RCC 7860 (cell line): ENCODE measurements around the gene ARHGAP6.
"Not testable (repeated sequence)": the region's sequence is repeated elsewhere in the genome, so short reads cannot be mapped to it uniquely, and the experiment has no call there.

Experiments
- DNase-seq: peaks from one replicate; pipeline ENCODE4 v3.0.0-alpha.2; 2015; ENCODE audit warnings: low spot score
- FAIRE-seq: peaks from 2 replicates; lab custom pipeline; 2012; peaks lifted over from hg19 to GRCh38; lab: Jason Lieb, UNC

The ARHGAP6 gene

GRCh38 chrX:11363825-11364224 is 301.9 kb downstream of the ARHGAP6 start:
- FAIRE-seq, DNase-seq: not testable (repeated sequence)

GRCh38 chrX:11363069-11363594 is 302.6 kb downstream of the ARHGAP6 start:
- no peak for DNase-seq
- no peak for FAIRE-seq

DNA sequence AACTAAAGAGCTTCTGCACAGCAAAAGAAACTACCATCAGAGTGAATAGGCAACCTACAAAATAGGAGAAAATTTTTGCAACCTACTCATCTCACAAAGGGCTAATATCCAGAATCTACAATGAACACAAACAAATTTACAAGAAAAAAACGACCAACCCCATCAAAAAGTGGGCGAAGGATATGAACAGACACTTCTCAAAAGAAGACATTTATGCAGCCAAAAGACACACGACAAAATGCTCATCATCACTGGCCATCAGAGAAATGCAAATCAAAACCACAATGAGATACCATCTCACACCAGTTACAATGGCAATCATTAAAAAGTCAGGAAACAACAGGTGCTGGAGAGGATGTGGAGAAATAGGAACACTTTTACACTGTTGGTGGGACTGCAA is 304.1 kb downstream of the ARHGAP6 start:
- DNase-seq, FAIRE-seq: not testable (repeated sequence)

DNA sequence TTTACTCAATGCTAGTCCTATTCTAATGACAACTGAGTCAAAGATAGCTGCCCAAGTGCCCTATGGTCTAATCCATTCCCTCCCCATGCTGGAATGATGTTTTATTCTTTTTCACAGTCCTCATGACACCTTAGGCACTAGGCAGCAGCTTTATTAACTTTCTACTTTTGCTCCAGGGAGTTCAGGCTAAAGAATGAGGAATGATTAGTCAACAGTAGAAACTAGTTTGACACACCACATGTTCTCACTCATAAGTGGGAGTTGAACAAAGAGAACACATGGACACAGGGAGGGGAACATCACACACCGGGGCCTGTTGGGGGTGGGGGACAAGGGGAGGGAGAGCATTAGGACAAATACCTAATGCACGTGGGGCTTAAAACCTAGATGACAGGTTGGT is 309.8 kb downstream of the ARHGAP6 start:
- FAIRE-seq, DNase-seq: not testable (repeated sequence)

GRCh38 chrX:11355259-11355909 is 310.3 kb downstream of the ARHGAP6 start:
- DNase-seq = no peak
- FAIRE-seq = no peak

GRCh38 chrX:11352296-11352741 is 313.4 kb downstream of the ARHGAP6 start:
- FAIRE-seq = no peak
- no peak for DNase-seq

DNA sequence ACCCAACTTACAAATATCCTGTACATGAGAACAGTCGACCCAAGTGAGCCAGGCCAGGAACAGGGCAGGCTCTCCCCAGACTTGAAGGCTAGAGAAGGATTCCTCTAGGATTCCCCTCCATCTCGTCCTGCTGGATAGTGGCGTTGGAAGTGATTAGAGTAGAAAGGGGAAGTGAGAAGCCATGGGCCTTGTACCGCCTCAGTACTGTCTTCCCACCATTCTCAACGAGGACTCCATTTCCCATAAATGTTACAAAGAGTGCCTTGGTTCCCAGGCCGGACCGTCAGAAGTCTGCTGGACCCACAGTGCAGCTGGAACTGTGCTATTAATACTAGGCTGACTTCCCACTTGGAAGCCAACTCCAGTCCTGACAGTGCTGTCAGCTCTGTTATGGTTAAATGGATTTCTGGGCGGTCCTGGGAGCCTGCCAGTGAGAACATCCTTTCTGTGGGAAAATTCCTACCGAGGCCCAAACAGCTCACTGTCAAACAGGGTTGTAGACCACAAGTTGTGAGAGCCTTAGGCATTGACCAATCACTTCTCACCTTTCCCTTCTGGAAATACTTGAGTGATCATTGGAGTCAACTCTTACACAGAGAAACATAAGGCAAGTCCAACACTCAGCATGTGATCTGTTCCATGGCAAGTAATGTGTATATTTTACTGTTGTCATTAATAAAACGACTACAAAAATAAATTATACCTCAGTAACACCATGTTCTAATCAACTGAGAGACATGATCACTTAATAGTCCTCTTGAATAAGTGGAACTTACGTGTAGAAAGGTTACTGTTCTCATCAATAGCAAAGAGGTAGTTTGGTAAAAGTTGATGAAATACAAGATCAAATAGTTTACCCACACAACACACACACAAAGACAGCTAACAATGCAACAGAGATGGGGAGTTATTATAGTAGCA is 314.1 kb downstream of the ARHGAP6 start:
- DNase-seq (peak; percentile 20), FAIRE-seq (peak; percentile 75)

DNA sequence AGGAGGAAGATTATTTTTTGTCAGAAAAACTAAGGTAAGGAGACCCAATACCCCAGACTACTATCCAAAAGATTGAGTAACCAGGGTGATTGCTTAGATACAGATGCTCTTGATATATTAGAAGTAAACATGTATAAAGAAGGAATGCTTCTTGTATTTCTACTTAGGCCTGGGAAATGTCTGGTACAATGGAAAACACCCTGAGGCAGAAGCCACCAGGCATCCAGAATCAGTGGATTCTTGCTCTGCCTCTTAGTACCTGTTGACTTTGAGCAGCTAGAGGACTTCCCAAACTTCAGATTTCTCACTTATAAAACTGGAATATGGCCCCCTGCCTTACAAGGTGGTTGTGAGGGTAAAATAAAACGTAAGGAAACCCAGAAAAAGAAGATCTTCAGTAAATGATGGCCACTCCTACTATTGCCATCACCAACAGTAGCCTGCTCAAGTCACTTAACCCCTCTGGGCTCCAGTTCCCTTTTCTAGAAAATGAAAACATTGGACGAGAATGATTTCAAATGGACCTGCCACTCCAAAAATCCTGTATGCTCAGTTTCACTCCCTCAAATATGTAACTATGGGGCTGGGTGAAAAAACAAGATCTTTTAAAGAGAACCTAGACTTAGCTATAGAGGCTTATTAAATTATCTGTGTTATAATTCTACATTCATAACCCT is 315.9 kb downstream of the ARHGAP6 start:
- no peak for DNase-seq
- no peak for FAIRE-seq

GRCh38 chrX:11349020-11349419 is 316.7 kb downstream of the ARHGAP6 start:
- FAIRE-seq = no peak
- DNase-seq = no peak

DNA sequence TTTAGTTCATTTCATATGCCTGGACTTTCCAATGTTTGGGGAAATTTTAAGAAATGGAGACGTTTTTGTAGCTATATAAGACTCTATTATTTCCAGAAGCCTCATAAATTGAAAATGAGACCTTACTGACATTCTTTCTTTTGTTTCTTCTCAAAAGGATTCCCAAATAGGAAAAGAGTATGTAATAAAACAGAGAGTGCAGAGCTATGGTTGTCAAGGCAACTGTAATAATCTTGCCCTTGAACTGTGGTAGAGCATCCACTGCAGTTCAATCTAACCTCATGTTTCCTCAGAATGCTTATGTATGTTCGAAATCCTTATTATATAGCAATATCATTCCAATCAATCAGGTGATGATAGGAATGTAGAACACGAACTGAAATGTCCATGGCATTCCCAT is 318.4 kb downstream of the ARHGAP6 start:
- DNase-seq = no peak
- no peak for FAIRE-seq

- DNase-seq = no peak
- FAIRE-seq = no peak
Measured at GRCh38 chrX:11346121-11346682, 319.5 kb downstream of the ARHGAP6 start.

DNA sequence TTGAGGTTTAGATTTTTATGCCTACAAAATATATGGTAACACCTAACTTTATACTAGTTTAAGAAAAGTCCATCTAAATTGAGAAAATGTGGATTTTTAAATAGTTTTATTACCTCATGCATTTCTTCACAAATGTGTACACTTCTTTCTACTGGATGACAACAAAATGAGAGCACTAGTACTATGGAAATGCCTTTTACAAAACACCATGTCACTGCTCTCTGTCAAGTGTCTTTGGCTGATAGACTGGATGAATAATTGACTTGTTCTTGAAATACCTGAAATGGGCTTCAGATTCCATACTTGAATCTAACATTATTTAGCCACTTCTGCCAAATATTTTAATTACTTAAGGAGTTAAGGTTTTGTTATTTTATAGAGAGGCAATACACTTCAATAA is 323.0 kb downstream of the ARHGAP6 start:
- DNase-seq (no peak), FAIRE-seq (no peak)

DNA sequence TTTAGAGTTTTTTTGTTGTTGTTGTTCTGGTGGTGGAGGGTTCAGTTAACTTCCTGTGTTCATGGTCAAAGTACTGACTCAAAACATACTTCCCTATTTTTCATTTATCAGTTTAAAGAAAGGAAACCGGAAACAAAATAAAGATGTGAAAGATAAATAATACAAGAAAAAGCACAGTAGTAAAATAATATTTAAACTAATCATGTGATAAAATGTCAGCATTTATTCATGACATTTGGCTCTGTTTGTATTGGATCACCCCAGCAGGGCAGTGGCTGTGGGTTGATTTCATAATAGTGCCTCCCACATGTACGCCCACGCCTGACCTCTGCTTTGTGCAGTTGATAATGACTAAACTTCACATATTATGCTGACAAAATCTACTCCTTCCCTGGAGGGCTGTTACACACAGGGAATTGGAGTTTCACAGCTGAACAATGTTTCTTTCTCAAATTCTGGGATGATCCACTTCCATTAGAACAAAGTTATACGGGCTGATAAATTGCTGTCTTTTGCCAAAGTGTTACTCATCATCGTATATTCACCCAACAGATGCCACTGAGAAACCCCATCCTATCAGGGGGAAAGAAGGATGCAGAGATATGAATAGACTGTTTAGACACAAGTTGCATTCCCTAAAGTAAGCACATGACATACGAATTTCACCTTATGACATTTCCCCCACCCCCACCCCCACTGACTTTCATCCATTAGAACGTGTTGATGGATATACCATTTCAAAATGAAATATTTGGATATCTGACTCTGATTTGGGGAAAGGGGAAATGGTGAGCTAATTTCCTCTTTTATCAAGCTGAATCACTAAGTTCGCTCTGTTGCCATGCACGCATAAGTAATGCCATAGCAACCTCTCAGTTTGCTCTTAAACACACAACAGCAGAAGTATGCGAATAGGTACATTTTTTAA is 324.2 kb downstream of the ARHGAP6 start:
- FAIRE-seq (peak; percentile 92), DNase-seq (peak; percentile 65)

DNA sequence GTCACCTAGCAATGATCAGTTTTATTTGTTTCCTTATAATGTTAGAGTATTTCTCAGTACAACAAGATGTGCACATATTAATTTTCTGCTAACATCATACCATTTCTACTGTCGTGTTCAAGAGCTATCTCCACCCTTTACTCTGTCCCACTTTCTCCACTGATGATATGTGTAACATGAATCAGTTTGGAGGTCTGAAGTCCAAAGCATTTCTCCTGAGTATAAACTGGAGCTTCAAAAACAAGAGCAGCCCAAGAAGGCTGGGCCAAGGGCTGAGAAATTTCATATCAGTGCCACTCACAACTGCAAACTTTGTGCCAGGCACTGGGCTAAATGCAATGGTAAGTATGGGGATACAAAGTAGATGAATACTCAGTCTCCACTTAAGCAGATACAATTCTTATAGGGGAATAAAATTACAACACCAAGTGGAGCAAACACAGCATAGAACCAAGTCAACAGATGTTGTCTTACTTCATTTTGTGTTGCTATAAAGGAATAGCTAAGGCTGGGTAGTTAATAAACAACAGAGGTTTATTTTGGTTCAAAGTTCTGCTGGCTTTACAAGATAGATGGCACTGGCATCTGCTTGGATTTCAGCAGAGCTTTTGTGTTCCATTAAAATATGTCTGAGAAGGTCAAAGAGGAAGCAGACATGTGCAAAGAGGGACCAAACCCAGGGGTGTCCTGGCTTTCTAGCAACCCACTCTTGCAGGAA is 328.3 kb downstream of the ARHGAP6 start:
- no peak for FAIRE-seq
- no peak for DNase-seq

DNA sequence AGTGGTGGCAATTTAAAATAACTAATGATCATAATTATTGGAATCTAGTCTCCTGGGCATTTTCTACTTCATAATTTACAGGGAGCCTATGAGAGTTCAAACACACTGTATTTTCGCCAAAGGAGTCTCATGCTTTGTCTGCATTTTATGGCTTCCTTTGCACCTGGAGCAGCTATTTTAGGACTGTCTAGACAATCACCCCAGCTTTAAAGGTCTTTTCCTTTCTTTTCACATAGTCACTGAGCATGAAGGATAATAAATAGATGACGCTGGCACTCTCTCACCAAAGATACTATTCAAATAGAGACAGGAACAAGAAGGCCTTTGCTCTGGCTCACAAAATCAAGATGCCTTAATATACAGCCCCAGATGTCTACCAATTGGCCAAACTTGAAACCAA is 329.5 kb downstream of the ARHGAP6 start:
- no peak for DNase-seq
- no peak for FAIRE-seq

- FAIRE-seq (no peak), DNase-seq (peak; percentile 13)
Measured at GRCh38 chrX:11334165-11334564, 331.6 kb downstream of the ARHGAP6 start.

DNA sequence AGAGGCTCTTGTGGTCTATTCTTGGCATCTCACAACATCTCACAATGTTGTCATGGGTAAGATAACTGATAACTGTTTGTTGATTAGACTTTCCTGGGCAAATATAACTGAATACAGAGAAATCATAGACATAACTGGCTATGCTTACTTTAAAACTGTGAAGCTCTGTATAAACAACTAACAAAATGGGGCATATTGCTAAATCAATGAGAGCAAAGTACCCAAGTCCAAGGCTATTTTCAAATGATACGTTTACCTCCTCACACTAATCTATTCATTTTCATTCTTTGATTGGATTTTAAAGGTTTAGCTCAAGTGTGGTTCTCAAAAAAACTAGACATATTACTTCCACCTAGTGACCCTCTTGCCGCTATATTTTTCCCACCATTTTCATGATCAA is 333.9 kb downstream of the ARHGAP6 start:
- FAIRE-seq (no peak), DNase-seq (no peak)

DNA sequence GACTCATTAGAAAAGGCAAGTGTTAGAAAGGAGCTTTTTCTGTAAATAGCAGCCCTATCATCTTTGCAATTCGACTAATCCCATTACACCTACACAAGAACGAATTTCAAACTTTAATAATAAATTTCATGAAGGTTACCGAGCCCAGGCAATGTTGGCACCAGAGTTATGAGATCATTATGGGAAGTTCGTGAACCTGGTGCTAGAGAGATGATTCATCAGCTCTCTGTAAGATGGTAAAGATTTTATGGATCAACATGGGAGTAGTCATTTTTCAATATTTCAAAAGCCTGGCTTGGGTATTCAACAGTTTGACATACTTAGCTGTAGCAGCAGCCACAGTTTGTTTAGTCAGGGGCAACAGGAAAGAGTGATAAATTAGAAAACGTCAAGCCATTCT is 336.7 kb downstream of the ARHGAP6 start:
- FAIRE-seq (peak; percentile 76), DNase-seq (no peak)

DNA sequence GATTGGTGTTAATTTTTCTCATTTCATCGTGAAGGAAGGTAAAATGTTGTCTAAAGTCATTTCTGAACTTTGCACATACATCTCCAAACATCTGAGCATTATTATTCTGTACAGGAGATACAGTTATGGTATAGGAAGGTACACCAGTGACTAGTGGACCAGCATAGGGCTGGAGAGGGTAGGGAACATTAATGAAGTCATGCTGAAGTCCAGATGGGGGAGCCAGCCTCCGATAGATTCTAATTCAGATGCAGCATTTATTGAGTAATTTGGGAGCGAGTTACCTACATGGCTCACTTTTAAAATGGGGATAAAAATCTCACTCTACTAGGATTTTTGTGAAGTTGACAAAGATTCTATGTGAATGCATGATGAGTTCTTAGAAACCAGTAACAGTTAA is 337.6 kb downstream of the ARHGAP6 start:
- no peak for DNase-seq
- FAIRE-seq = no peak
